PFSK-1 (cell line): Measurements from ENCODE around the gene ANKH.

Source experiments
- FOXP2 ChIP-seq: optimal IDR thresholded peaks from 2 replicates; pipeline ENCODE3; 2011; ENCODE audit warnings: borderline replicate concordance, control low read depth, inconsistent platforms; ENCODE audit not compliant: insufficient read depth; ENCODE audit errors: extremely low read length, extremely low read depth
- POLR2AphosphoS5 ChIP-seq: IDR thresholded peaks from 2 replicates; pipeline ENCODE4 v1.6.1; 2012; ENCODE audit warnings: low read depth, mild to moderate bottlenecking, control low read depth, low read length, moderate library complexity
- SIN3A ChIP-seq: IDR thresholded peaks from 2 replicates; pipeline ENCODE4 v1.6.1; 2012; ENCODE audit warnings: mild to moderate bottlenecking, low read length, moderate library complexity, borderline replicate concordance; ENCODE audit not compliant: insufficient read depth
- TAF1 ChIP-seq: IDR thresholded peaks from 2 replicates; pipeline ENCODE4 v1.6.1; 2012; ENCODE audit warnings: low read length, control low read depth, borderline replicate concordance; ENCODE audit not compliant: insufficient read depth
- TF ChIP-seq, protein P1 (sequence below), 2 experiments: IDR thresholded peaks; 2 replicates each; pipeline versions ENCODE4 v1.6.1 to v1.8.0; 2011 to 2012; ENCODE audit warnings: low read depth in 2 of 2, low read length in 2 of 2, control low read depth in 1 of 2, inconsistent platforms in 1 of 2, mild to moderate bottlenecking in 1 of 2, moderate library complexity in 1 of 2; ENCODE audit not compliant: insufficient read depth in 1 of 2

ANKH gene

GRCh38 chr5:14659821-14660607, 211.6 kb downstream of the ANKH start:
- no peak for TF ChIP-seq FOXP2
- no peak for TF ChIP-seq TAF1
- no peak for TF ChIP-seq POLR2AphosphoS5
- TF ChIP-seq, protein P1, sequence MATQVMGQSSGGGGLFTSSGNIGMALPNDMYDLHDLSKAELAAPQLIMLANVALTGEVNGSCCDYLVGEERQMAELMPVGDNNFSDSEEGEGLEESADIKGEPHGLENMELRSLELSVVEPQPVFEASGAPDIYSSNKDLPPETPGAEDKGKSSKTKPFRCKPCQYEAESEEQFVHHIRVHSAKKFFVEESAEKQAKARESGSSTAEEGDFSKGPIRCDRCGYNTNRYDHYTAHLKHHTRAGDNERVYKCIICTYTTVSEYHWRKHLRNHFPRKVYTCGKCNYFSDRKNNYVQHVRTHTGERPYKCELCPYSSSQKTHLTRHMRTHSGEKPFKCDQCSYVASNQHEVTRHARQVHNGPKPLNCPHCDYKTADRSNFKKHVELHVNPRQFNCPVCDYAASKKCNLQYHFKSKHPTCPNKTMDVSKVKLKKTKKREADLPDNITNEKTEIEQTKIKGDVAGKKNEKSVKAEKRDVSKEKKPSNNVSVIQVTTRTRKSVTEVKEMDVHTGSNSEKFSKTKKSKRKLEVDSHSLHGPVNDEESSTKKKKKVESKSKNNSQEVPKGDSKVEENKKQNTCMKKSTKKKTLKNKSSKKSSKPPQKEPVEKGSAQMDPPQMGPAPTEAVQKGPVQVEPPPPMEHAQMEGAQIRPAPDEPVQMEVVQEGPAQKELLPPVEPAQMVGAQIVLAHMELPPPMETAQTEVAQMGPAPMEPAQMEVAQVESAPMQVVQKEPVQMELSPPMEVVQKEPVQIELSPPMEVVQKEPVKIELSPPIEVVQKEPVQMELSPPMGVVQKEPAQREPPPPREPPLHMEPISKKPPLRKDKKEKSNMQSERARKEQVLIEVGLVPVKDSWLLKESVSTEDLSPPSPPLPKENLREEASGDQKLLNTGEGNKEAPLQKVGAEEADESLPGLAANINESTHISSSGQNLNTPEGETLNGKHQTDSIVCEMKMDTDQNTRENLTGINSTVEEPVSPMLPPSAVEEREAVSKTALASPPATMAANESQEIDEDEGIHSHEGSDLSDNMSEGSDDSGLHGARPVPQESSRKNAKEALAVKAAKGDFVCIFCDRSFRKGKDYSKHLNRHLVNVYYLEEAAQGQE (IDR thresholded peaks at IDR 0.05; ENCODE audit: insufficient read depth in 1 of 2, low read depth in 2 of 2, low read length in 2 of 2), result no peak
- no peak for TF ChIP-seq SIN3A

DNA sequence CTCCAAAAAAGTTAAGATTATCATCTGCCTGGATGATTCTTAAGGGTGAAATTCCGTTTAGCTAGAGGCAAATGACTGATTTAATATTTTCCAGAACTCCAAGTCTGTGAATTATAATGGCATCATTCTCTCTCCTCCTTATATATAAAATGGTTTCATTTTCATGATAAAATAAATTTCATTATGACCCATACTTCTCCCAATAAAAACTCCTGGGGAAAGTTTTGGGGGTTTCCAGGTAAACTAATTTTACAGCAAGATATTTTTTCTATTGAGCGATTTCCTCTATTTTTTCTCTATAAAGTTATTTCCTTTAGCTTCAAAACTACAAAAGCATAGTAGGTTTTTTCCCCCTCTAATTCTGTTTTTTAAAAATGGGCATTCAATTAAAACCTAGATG, 214.7 kb downstream of the ANKH start:
- TF ChIP-seq, protein P1 (IDR thresholded peaks at IDR 0.05; ENCODE audit: insufficient read depth in 1 of 2, low read depth in 2 of 2, low read length in 2 of 2), result no peak
- TF ChIP-seq FOXP2 (no peak), TAF1 (no peak), SIN3A (no peak), POLR2AphosphoS5 (no peak)

DNA sequence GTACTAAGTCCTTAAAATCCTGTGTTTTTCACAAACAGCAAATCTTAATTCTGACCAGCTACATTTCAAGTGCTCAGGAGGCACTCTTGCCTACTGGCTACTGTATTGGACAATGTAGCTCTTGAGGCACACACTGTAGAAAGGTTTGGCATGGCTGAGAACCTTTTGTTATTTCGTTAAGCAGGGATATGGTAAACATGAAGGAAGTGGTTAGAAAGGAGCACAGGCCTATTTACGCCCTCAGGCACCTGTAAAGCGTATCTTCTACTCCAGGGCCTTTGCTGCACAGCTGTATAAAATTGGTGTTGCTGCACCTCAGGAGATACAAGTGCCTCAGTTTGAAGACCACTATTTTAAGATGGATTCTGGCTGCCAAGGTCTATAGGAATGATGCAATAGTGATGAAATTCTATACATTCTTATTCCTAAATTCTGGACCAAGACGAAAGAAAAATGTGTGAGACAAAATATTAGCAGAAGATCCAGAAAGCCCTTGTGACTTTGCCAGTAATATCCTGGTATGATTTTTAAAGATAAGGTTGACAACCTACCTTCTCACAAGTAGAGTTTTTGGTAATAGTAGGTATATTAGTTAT, 216.3 kb downstream of the ANKH start:
- TF ChIP-seq TAF1, result no peak
- TF ChIP-seq POLR2AphosphoS5, result no peak
- TF ChIP-seq FOXP2, result no peak
- TF ChIP-seq SIN3A, result no peak
- TF ChIP-seq, protein P1 (IDR thresholded peaks at IDR 0.05; ENCODE audit: insufficient read depth in 1 of 2, low read depth in 2 of 2, low read length in 2 of 2), result no peak
